NCI-H146 (cell line): ENCODE measurements around the gene PRCP.

Experiments
- DNase-seq: peaks from one replicate; lab custom pipeline; 2025; lab: John Stamatoyannopoulos, UW

PRCP gene

DNA sequence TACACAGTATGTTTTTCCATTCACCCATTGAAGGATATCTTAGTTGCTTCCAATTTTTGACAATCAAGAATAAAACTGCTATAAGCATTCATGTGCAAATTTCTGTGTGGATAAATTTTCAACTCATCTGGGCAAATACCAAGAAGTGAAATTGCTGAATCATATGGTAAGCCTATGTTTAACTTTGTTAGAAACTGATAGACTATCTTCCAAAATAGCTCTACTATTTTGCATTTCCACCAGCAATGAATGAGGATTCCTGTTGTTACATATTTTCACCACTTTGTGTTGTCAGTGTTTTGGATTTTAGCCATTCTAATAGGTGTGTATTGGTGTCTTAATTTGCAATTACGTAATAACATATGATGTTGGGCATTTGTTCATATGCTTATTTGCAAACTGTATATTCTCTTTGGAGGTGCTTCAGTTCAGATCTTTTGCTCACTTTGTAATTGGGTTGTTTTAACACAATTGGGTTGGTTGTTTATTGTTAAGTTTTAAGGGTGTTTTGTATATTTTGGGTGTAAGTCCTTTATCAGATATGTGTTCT lies 117.3 kb downstream of the PRCP start:
- no peak for DNase-seq

- no peak for DNase-seq
Observed at GRCh38 chr11:82778776-82779175, 121.5 kb downstream of the PRCP start.

- peak; percentile 39 for DNase-seq
Observed at GRCh38 chr11:82776377-82776776, 123.9 kb downstream of the PRCP start.

DNA sequence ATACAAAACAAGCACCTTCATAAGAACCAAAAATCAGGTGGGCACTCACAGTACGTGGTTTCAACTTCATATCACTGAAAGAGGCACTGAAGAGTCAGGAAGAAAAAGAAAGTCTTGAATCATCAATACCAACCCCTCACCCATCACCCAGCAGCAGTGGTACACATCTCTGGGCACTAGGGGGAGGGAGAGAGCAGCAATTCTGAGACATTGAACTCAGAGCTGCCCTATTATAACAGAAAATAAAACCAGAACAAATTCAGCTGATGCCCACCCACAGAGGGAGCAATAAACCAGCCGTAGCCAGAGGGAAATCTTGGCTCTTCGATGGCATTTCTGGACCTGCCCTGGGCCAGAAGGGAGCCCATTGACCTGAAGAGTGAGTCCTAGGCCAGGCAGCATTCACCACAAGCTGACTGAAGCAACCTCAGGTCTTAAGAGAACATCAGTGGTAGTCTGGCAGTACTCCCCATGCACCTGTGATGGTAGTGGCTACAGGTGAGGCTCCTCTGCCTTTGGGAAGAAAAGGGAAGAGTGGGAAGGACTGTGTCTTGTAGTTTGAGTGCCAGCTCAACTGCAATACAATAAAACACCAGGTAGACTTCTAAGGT lies 124.4 kb downstream of the PRCP start:
- DNase-seq, result peak; percentile 11

DNA sequence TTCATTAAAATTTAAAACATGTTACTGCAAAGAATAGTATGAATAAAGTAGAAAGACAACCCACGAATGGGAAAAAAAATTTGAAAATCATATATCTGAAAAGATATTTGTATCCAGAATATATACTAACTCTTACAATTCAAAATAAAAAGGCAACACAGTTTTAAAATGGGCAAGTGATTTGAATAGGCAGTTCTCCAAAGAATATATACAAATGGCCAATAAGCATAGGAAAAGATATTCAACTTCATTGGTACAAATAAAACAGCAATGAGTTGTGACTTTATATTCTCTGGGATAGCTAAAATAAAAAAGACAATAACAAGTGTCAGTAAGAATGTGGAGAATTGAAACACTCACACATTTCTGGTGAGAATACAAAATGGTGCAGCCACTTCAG lies 125.0 kb downstream of the PRCP start:
- DNase-seq, result no peak
